VCaP (cell line): Measurements from ENCODE around the gene LPO.

Source experiments
- H3K27ac ChIP-seq: fragments of 450-650 bp; 2 replicates; pipeline ENCODE4 v1.5.1; 2017
- CTCF ChIP-seq: fragments of 450-650 bp; conservative IDR thresholded peaks from 2 replicates; pipeline ENCODE4 v1.5.1; 2017; ENCODE audit warnings: mild to moderate bottlenecking, moderate library complexity

LPO gene

GRCh38 chr17:58247511-58248363 is 9.4 kb downstream of the LPO start:
- H3K27ac ChIP-seq: no peak overlapping the region
- TF ChIP-seq CTCF: no peak

GRCh38 chr17:58248955-58249269 is 10.5 kb downstream of the LPO start:
- TF ChIP-seq CTCF: no peak
- H3K27ac ChIP-seq: no peak overlapping the region

- TF ChIP-seq CTCF: peak; percentile 89
- H3K27ac ChIP-seq: peak overlapping the region; percentile 26; the same call in 1 of the 2 replicates
Measured at GRCh38 chr17:58249270-58250133, 11.1 kb downstream of the LPO start.

- TF ChIP-seq CTCF: no peak
Measured at GRCh38 chr17:58250344-58251011, 12.1 kb downstream of the LPO start.

GRCh38 chr17:58252141-58252540 is 13.8 kb downstream of the LPO start:
- TF ChIP-seq CTCF: no peak
- no peak overlapping the region for H3K27ac ChIP-seq

More at GRCh38 chr17:58250344-58251011, 12.1 kb downstream of the LPO start:
- H3K27ac ChIP-seq: no peak overlapping the region

GRCh38 chr17:58253082-58253481 is 14.7 kb downstream of the LPO start:
- no peak for TF ChIP-seq CTCF
- H3K27ac ChIP-seq: no peak overlapping the region

- H3K27ac ChIP-seq: no peak overlapping the region
- peak; percentile 62 for TF ChIP-seq CTCF
Measured at GRCh38 chr17:58254803-58255202, 16.4 kb downstream of the LPO start.
